ENCODE measurements around the gene CARD6.

DNA sequence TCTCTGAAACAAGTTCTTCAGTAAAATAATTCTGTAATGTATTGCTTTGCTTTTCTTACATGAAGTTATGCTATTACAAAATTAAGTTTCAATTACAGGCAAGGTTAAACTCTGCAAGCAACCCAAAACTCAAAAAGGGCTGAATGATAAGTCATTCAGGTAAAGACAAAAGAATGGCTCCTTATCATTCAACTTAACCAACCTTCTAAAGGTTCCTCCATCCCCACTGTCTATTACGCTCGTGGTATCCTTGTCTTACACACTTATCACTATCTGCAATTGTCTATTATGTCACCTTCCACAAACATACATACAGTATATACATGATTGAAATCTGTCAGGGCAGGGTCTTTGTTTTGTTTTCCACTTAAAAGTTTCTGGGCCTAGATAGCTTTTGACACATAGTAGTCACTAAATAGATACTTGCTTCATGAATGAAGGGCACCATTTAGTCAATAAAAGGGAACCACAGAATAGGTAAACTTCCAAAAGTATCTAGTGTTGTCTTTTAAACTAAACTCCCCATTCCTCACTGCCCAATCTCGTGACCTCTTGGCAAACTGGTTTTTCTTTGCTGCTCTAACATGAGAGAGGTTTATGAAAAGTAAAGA is 13.0 kb upstream of the CARD6 start:
- TF ChIP-seq SMARCA4 (IDR thresholded peaks at IDR 0.05) (no peak), TEAD1 (CRISPR knock-in tag; IDR thresholded peaks at IDR 0.05) (peak in 1 of 2 experiments; percentile 25; a peak in 2 of 4 replicates), CREB1 (IDR thresholded peaks at IDR 0.05) (no peak), CREB1 (CRISPR knock-in tag; IDR thresholded peaks at IDR 0.05) (no peak), NFE2L1 (tag; IDR thresholded peaks at IDR 0.05; ENCODE audit: borderline replicate concordance, low read depth) (no peak), TARDBP (IDR thresholded peaks at IDR 0.05) (no peak), RB1 (IDR thresholded peaks at IDR 0.05; ENCODE audit: low read depth) (no peak), SMARCB1 (IDR thresholded peaks at IDR 0.05; ENCODE audit: insufficient read length, low read depth) (no peak), SMAD1 (IDR thresholded peaks at IDR 0.05; ENCODE audit: low read depth, low read length, partially characterized antibody) (no peak)
